A549 (cell line): Measurements from ENCODE around the gene KCNA5.

ENCODE experiments used
- PHF8 ChIP-seq: fragments of 200-600 bp; sonication (generic); IDR thresholded peaks from 2 replicates; pipeline ENCODE4 v1.6.1; 2016; ENCODE audit warnings: low read depth, mild to moderate bottlenecking, antibody characterized with exemption, moderate library complexity, borderline replicate concordance
- POLR2A ChIP-seq: IDR thresholded peaks from 2 replicates; pipeline ENCODE4 v1.6.1; 2012; ENCODE audit warnings: mild to moderate bottlenecking, low read length
- TF ChIP-seq, protein P1 (sequence below): fragments of >200 bp; sonication (Bioruptor Twin); formaldehyde crosslinking; IDR thresholded peaks from 3 replicates; pipeline ENCODE4 v1.5.1; 2016
- TF ChIP-seq, protein P2 (sequence below): IDR thresholded peaks from 2 replicates; pipeline ENCODE4 v1.6.1; 2012
- TF ChIP-seq, protein P3 (sequence below): fragments of 150-350 bp; IDR thresholded peaks from 2 replicates; pipeline ENCODE4 v1.6.1; 2014; ENCODE audit warnings: low read depth, mild to moderate bottlenecking, low read length

DNA sequence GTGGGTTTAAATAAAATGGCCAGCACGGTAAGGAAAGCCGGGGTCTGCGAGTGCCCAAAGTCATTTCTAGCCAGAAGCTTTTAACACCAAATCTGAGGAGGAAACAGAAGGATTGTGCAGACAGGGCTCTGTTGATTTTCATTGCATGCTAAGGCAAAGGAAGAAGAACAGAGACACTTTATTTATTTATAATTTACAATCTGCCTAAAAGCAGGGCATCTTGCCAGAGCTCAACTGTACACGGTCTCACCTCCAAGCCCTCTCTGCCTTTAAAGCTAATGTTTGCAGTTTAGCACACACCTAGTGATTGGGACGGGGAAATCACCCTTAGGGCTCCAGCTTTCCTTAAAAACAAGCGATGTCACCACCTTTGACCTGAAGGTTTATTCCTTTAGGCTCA lies 4.0 kb downstream of the KCNA5 start:
- TF ChIP-seq, protein P1, sequence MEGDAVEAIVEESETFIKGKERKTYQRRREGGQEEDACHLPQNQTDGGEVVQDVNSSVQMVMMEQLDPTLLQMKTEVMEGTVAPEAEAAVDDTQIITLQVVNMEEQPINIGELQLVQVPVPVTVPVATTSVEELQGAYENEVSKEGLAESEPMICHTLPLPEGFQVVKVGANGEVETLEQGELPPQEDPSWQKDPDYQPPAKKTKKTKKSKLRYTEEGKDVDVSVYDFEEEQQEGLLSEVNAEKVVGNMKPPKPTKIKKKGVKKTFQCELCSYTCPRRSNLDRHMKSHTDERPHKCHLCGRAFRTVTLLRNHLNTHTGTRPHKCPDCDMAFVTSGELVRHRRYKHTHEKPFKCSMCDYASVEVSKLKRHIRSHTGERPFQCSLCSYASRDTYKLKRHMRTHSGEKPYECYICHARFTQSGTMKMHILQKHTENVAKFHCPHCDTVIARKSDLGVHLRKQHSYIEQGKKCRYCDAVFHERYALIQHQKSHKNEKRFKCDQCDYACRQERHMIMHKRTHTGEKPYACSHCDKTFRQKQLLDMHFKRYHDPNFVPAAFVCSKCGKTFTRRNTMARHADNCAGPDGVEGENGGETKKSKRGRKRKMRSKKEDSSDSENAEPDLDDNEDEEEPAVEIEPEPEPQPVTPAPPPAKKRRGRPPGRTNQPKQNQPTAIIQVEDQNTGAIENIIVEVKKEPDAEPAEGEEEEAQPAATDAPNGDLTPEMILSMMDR: no peak
- TF ChIP-seq, protein P2, sequence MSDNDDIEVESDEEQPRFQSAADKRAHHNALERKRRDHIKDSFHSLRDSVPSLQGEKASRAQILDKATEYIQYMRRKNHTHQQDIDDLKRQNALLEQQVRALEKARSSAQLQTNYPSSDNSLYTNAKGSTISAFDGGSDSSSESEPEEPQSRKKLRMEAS: no peak
- TF ChIP-seq, protein P3, sequence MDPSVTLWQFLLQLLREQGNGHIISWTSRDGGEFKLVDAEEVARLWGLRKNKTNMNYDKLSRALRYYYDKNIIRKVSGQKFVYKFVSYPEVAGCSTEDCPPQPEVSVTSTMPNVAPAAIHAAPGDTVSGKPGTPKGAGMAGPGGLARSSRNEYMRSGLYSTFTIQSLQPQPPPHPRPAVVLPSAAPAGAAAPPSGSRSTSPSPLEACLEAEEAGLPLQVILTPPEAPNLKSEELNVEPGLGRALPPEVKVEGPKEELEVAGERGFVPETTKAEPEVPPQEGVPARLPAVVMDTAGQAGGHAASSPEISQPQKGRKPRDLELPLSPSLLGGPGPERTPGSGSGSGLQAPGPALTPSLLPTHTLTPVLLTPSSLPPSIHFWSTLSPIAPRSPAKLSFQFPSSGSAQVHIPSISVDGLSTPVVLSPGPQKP: no peak
- TF ChIP-seq PHF8 (no peak), POLR2A (no peak)
